ENCODE measurements around the gene CDK19.
"Not testable (repeated sequence)": the region's sequence is repeated elsewhere in the genome, so short reads cannot be mapped to it uniquely, and the experiment has no call there.

CDK19 gene

DNA sequence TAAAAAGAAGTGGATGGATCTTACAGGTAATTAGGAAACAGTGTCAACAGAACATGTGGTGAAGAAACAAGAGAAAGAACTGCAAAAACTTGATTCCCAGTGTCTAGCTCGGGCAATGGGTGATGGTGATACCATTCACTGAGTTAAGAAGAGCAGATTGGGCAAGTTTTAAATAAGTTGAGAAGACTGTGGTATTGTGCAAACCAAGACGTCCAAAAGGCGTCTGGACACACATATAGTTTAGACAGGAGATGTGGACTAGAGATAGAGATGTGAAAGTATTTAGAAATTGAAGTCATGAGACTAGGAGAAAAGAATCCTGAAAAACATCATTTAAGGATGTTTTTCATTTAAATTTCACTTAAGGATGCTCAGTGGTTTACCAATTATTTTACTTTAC is 53.9 kb downstream of the CDK19 start:
- TF ChIP-seq EZH2phosphoT487 (IDR thresholded peaks at IDR 0.05; ENCODE audit: low read length), result no peak
- TF ChIP-seq, protein P1, sequence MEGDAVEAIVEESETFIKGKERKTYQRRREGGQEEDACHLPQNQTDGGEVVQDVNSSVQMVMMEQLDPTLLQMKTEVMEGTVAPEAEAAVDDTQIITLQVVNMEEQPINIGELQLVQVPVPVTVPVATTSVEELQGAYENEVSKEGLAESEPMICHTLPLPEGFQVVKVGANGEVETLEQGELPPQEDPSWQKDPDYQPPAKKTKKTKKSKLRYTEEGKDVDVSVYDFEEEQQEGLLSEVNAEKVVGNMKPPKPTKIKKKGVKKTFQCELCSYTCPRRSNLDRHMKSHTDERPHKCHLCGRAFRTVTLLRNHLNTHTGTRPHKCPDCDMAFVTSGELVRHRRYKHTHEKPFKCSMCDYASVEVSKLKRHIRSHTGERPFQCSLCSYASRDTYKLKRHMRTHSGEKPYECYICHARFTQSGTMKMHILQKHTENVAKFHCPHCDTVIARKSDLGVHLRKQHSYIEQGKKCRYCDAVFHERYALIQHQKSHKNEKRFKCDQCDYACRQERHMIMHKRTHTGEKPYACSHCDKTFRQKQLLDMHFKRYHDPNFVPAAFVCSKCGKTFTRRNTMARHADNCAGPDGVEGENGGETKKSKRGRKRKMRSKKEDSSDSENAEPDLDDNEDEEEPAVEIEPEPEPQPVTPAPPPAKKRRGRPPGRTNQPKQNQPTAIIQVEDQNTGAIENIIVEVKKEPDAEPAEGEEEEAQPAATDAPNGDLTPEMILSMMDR (IDR thresholded peaks at IDR 0.05; ENCODE audit: low read length), result no peak
- TF ChIP-seq EZH2 (optimal IDR thresholded peaks at IDR 0.05; ENCODE audit: low read depth, low read length), result no peak
- Histone ChIP-seq H3K27me3 (replicated peaks; ENCODE audit: insufficient read depth, low read length) (no peaks in the 10 kb centered on the region), H3F3A (ENCODE audit: insufficient read depth, low read length) (no peaks in the 10 kb centered on the region), H2AFZ (ENCODE audit: low read length) (no peak overlapping the region), H3K27ac (ENCODE audit: low read length) (no peak overlapping the region), H3K9me2 (replicated peaks; ENCODE audit: insufficient read depth, low read length) (no peaks in the 10 kb centered on the region), H3K9me3 (replicated peaks; ENCODE audit: insufficient read depth, low read length) (no peaks in the 10 kb centered on the region), H3K79me2 (ENCODE audit: low read length) (no peaks in the 10 kb centered on the region), H4K20me1 (ENCODE audit: insufficient read depth, low read length) (no peaks in the 10 kb centered on the region), H3K4me2 (ENCODE audit: low read depth, low read length) (no peak overlapping the region), H3K4me3 (ENCODE audit: low read length) (no peak overlapping the region), H3K36me3 (replicated peaks; ENCODE audit: insufficient read depth, low read length) (no peaks in the 10 kb centered on the region), H3K4me1 (ENCODE audit: low read length) (0 out of 2 replicates have a peak, but pooled peaks cover 4% of the 10 kb centered on the region), H3K9ac (ENCODE audit: low read length) (no peak overlapping the region)
- no peak for DNase-seq

DNA sequence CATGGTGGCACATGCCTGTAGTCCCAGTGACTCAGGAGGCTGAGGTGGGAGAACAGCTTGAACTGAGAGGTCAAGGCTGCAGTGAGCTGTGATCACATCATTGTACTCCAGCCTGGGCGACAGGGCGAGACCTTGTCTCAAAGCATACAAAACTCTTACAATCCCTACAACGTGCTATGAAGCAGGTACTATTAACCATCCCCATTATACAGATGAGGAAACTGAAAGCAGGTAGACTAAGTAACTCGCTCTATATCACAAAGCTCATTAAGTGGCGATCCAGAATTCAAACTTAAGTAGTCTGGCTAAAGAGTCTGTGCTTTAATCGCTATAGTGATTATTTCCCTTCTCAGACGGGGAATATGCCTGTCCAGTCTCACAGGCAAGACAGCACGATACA is 54.7 kb downstream of the CDK19 start:
- Histone ChIP-seq H3K9me2 (replicated peaks; ENCODE audit: insufficient read depth, low read length) (no peaks in the 10 kb centered on the region), H3K27me3 (replicated peaks; ENCODE audit: insufficient read depth, low read length) (no peaks in the 10 kb centered on the region), H3K27ac (ENCODE audit: low read length) (no peak overlapping the region), H3K9ac (ENCODE audit: low read length) (no peak overlapping the region), H2AFZ (ENCODE audit: low read length) (no peak overlapping the region), H3K79me2 (ENCODE audit: low read length) (no peaks in the 10 kb centered on the region), H3K9me3 (replicated peaks; ENCODE audit: insufficient read depth, low read length) (no peaks in the 10 kb centered on the region), H3F3A (ENCODE audit: insufficient read depth, low read length) (no peaks in the 10 kb centered on the region), H3K4me1 (ENCODE audit: low read length) (0 out of 2 replicates have a peak, but pooled peaks cover 4% of the 10 kb centered on the region), H3K4me3 (ENCODE audit: low read length) (no peak overlapping the region), H4K20me1 (ENCODE audit: insufficient read depth, low read length) (no peaks in the 10 kb centered on the region), H3K36me3 (replicated peaks; ENCODE audit: insufficient read depth, low read length) (no peaks in the 10 kb centered on the region), H3K4me2 (ENCODE audit: low read depth, low read length) (no peak overlapping the region)
- DNase-seq, result no peak
- TF ChIP-seq, protein P1 (IDR thresholded peaks at IDR 0.05; ENCODE audit: low read length), result no peak
- TF ChIP-seq EZH2 (optimal IDR thresholded peaks at IDR 0.05; ENCODE audit: low read depth, low read length), result no peak
- TF ChIP-seq EZH2phosphoT487 (IDR thresholded peaks at IDR 0.05; ENCODE audit: low read length), result no peak

DNA sequence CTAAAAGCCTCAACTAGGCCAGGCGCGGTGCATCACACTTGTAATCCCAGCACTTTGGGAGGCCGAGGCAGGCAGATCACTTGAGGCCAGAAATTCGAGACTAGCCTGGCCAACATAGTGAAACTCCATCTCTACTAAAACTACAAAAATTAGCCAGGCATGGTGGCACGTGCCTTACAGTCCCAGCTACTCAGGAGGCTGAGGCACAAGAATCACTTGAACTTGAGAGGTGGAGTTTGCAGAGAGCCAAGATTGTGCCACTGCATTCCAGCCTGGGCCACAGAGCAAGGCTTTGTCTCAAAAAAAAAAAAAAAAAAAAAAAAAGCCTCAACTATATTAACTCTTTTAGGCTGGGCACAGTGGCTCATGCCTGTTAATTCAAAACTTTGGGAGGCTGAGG is 55.2 kb downstream of the CDK19 start:
- not testable (repeated sequence) for H3K79me2 ChIP-seq (ENCODE audit: low read length); H2AFZ ChIP-seq (ENCODE audit: low read length); DNase-seq; H4K20me1 ChIP-seq (ENCODE audit: insufficient read depth, low read length); H3K36me3 ChIP-seq (replicated peaks; ENCODE audit: insufficient read depth, low read length); H3K9me2 ChIP-seq (replicated peaks; ENCODE audit: insufficient read depth, low read length); H3K4me3 ChIP-seq (ENCODE audit: low read length); H3K9ac ChIP-seq (ENCODE audit: low read length); H3K27ac ChIP-seq (ENCODE audit: low read length); H3K27me3 ChIP-seq (replicated peaks; ENCODE audit: insufficient read depth, low read length); H3K4me1 ChIP-seq (ENCODE audit: low read length); H3F3A ChIP-seq (ENCODE audit: insufficient read depth, low read length); H3K9me3 ChIP-seq (replicated peaks; ENCODE audit: insufficient read depth, low read length); H3K4me2 ChIP-seq (ENCODE audit: low read depth, low read length)

DNA sequence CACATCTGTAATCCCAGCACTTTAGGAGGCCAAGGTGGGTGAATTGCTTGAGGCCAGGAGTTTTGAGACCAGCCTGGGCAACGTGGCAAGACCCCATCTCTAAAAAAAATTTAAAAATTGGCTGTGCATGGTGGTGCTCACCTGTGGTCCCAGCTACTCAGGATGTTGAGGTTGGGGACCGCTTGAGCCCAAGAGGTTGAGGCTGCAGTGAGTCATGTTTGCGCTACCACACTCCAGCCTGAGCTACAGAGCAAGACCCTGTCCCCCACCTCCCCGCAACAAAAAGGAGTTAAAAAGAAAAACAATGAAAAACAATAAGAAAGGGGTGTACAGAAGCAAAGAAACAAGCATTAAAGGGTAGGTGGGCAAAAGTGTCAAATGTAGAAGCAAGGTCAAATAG is 57.3 kb downstream of the CDK19 start:
- Histone ChIP-seq H3K4me1 (ENCODE audit: low read length) (0 out of 2 replicates have a peak, but pooled peaks cover 4% of the 10 kb centered on the region), H3K9me2 (replicated peaks; ENCODE audit: insufficient read depth, low read length) (no peaks in the 10 kb centered on the region), H3K79me2 (ENCODE audit: low read length) (no peaks in the 10 kb centered on the region), H3K9ac (ENCODE audit: low read length) (no peak overlapping the region), H3K9me3 (replicated peaks; ENCODE audit: insufficient read depth, low read length) (no peaks in the 10 kb centered on the region), H4K20me1 (ENCODE audit: insufficient read depth, low read length) (no peaks in the 10 kb centered on the region), H3K27me3 (replicated peaks; ENCODE audit: insufficient read depth, low read length) (no peaks in the 10 kb centered on the region), H2AFZ (ENCODE audit: low read length) (no peak overlapping the region), H3K4me3 (ENCODE audit: low read length) (no peak overlapping the region), H3K4me2 (ENCODE audit: low read depth, low read length) (no peak overlapping the region), H3F3A (ENCODE audit: insufficient read depth, low read length) (no peaks in the 10 kb centered on the region), H3K36me3 (replicated peaks; ENCODE audit: insufficient read depth, low read length) (no peaks in the 10 kb centered on the region), H3K27ac (ENCODE audit: low read length) (no peak overlapping the region)
- TF ChIP-seq EZH2 (optimal IDR thresholded peaks at IDR 0.05; ENCODE audit: low read depth, low read length), result no peak
- TF ChIP-seq, protein P1 (IDR thresholded peaks at IDR 0.05; ENCODE audit: low read length), result no peak
- TF ChIP-seq EZH2phosphoT487 (IDR thresholded peaks at IDR 0.05; ENCODE audit: low read length), result no peak
- no peak for DNase-seq

Measured in MM.1S (cell line).